Kidney (tissue), 22 donors: ENCODE data around the gene NPY5R. TPM values are rescaled to one million over a fixed set of nuclear protein-coding genes. Genes with fewer than 3 reads are reported as not detected.

Experiments
- DNase-seq, 5 donors: peaks; one replicate each; pipeline ENCODE4 v3.0.0-alpha.2; 2013 to 2020
- FAIRE-seq: peaks from 2 replicates; lab custom pipeline; 2012; peaks lifted over from hg19 to GRCh38; lab: Jason Lieb, UNC
- H3K27ac ChIP-seq, 2 donors: one replicate each; pipeline ENCODE4 v1.7.0; 2013; ENCODE audit warnings: low read depth in 2 of 2, low read length in 2 of 2, inconsistent platforms in 1 of 2
- H3K27me3 ChIP-seq: one replicate; pipeline ENCODE4 v1.7.1; 2013; ENCODE audit warnings: low read length, inconsistent platforms; ENCODE audit not compliant: control insufficient read depth, insufficient read depth
- H3K36me3 ChIP-seq, 3 donors: one replicate each; pipeline versions ENCODE4 v1.7.0 to v1.7.1; 2013; ENCODE audit warnings: low read length in 3 of 3, control low read depth in 1 of 3, inconsistent platforms in 1 of 3; ENCODE audit not compliant: insufficient read depth in 3 of 3, control insufficient read depth in 2 of 3
- H3K4me1 ChIP-seq, 3 donors: one replicate each; pipeline versions ENCODE4 v1.7.0 to v1.7.1; 2013; ENCODE audit warnings: low read length in 3 of 3, inconsistent platforms in 1 of 3, low read depth in 1 of 3; ENCODE audit not compliant: control insufficient read depth in 2 of 3, insufficient read depth in 2 of 3
- H3K4me3 ChIP-seq, 3 donors: one replicate each; pipeline versions ENCODE4 v1.7.0 to v1.8.1; 2013; ENCODE audit warnings: low read length in 3 of 3, control low read depth in 1 of 3, inconsistent platforms in 1 of 3
- H3K9ac ChIP-seq, 3 donors: one replicate each; pipeline versions ENCODE4 v1.7.0 to v1.7.1; 2013; ENCODE audit warnings: low read length in 3 of 3, control low read depth in 1 of 3, inconsistent platforms in 1 of 3
- H3K9me3 ChIP-seq, 3 donors: one replicate each; pipeline versions ENCODE4 v1.7.0 to v1.7.1; 2013; ENCODE audit warnings: low read length in 3 of 3, control low read depth in 1 of 3, inconsistent platforms in 1 of 3; ENCODE audit not compliant: control insufficient read depth in 2 of 3, insufficient read depth in 1 of 3
- CTCF ChIP-seq: IDR thresholded peaks from 3 replicates; pipeline ENCODE4 v1.5.1; 2012; ENCODE audit warnings: mild to moderate bottlenecking, moderate library complexity, borderline replicate concordance; ENCODE audit not compliant: insufficient read depth; ENCODE audit errors: extremely low read depth
- intact Hi-C: fragments of 100-400 bp; cut with DNase I; formaldehyde crosslinking; loops from one replicate; pipeline ENCODE4 v1.11.1; 2022
- long read RNA-seq, 10 donors: library from polyadenylated mRNA in 1 of 10; unstranded in 1 of 10; transcript quantifications; one replicate each; pipeline ENCODE4 v2.0.0 and lab custom pipeline, GENCODE V29; 2021 to 2026
- polyA plus RNA-seq: library from polyadenylated mRNA; stranded (reverse); fragments of 350-450 nt; fragmentation: Illumina TruSeq; extraction: RNeasy Lipid Tissue Mini Kit (QIAGEN cat#74804); gene quantifications from one replicate; pipeline ENCODE4 v1.2.3, GENCODE V29; 2014; ENCODE audit warnings: low read depth, low replicate concordance; ENCODE audit not compliant: insufficient read depth
- total RNA-seq: library from RNA; stranded (reverse); fragmentation: NEBNext Ultra II Directional; extraction: Animal tissue kit (Norgen Biotek cat#: 25700); gene quantifications from one replicate; pipeline ENCODE4 v1.2.1, GENCODE V29; 2021
- donor health status: control.
- donor health status: control.
- donor health status: control.
- donor health status: control.
- donor health status: control.
- donor health status: DM: yes; HTN: yes; CAD: no.
- donor health status: Normal renal cell carcinoma (clear cell type).

Gene NPY5R
- total RNA-seq (3.0 TPM), polyA plus RNA-seq (1.2 TPM)
- long read RNA-seq, donor 1, partial matches to known transcripts = 0 of 3 reads
- long read RNA-seq, donor 1, other reads (novel, unspliced or antisense) = 0 of 3 reads
- long read RNA-seq, donor 2, partial matches to known transcripts = 0 of 5 reads
- long read RNA-seq, donor 2, other reads (novel, unspliced or antisense) = 0 of 5 reads
- long read RNA-seq, donor 3, partial matches to known transcripts = 0 of 6 reads
- long read RNA-seq, donor 3, other reads (novel, unspliced or antisense) = 0 of 6 reads
- long read RNA-seq, donor 4, partial matches to known transcripts = 0 of 2 reads
- long read RNA-seq, donor 4, other reads (novel, unspliced or antisense) = 0 of 2 reads
- long read RNA-seq, donor 5 = 0 reads
- long read RNA-seq, donor 6, partial matches to known transcripts = 0 of 3 reads
- long read RNA-seq, donor 6, other reads (novel, unspliced or antisense) = 0 of 3 reads
- long read RNA-seq, donor 7, transcript NPY5R-201 (4 exons, 1,843 nt) = major isoform, 5 of 5 reads
- long read RNA-seq, donor 7, partial matches to known transcripts = 0 of 5 reads
- long read RNA-seq, donor 7, other reads (novel, unspliced or antisense) = 0 of 5 reads
- long read RNA-seq, donor 8, partial matches to known transcripts = 0 of 4 reads
- long read RNA-seq, donor 8, other reads (novel, unspliced or antisense) = 0 of 4 reads
- long read RNA-seq, donor 9, partial matches to known transcripts = 0 of 4 reads
- long read RNA-seq, donor 9, other reads (novel, unspliced or antisense) = 0 of 4 reads
- long read RNA-seq, donor 10, partial matches to known transcripts = 0 of 4 reads
- long read RNA-seq, donor 10, other reads (novel, unspliced or antisense) = 0 of 4 reads

DNA sequence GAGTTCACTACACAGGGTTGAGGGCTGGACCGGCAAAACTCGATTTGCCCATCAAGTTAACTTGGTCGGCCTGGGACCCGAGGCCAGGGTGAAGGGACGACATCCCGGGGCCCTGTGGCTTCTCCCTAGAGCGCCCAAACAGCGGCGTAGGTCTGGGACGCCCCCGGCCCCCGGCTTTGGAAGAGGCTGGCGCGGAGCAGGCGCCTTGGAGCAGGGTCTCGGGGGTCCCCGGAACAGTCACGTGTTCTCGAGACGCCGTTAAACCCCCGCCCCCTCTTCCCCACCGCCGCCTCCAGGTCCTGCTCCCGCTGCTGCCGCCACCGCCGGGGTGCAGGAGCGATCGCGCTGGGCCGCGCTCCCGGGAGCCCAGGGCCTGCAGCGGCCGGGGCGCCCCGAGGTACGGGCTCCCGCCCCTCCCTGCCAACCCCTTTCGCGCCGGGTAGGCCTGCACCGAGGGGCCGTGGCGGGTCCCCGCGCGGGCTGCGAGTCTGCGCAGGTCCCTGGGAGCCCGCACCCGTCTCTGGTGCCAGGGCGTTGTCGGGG is at the start of gene NPY5R:
Gene NPY5R, plus strand, starts transcription at position 289 of the 543 bp plus-strand sequence. CDS start 6,382 bp downstream, outside the sequence.
- FAIRE-seq (no peak), DNase-seq (peak; percentile 16 to 82 (median 30))
- Histone ChIP-seq H3K27ac (peak within 1 kb of the TSS; percentile 58 to 76), H3K36me3 (no peaks in the 10 kb centered on the region), H3K9me3 (no peaks in the 10 kb centered on the region), H3K9ac (peak within 1 kb of the TSS in 1 of 3 donors; percentile 55), H3K4me3 (peak within 1 kb of the TSS; percentile 37 to 76 (median 70)), H3K4me1 (no peaks in the 10 kb centered on the region), H3K27me3 (peaks cover 31% of the 10 kb centered on the region)
- no peak for TF ChIP-seq CTCF
- intact Hi-C loops = no loop called here

DNA sequence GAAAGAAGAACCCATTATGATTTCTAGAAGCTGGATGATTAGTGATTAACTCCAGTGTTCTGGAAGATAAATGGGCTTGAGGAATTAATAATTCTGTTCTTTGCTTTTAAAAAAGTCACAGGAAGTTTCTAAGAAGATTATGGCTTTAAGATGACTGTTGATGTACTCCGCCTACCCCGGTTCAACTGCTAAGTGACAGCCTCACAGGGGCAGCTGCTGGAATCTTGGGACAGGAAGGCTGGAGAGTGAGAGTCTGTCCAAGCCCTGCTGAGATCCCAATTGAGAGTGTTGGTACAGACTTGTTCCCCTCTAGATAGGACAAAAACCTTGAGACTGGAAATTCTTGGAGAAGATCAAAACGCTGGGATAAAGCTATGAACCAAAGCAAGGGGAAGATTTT is 48.6 kb upstream of the NPY5R start:
- Histone ChIP-seq H3K36me3 (no peaks in the 10 kb centered on the region), H3K4me1 (no peaks in the 10 kb centered on the region), H3K27ac (no peak overlapping the region), H3K27me3 (no peaks in the 10 kb centered on the region), H3K9me3 (peaks cover 0 to 2% (median 0%) of the 10 kb centered on the region in 3 donors), H3K9ac (no peak overlapping the region), H3K4me3 (no peak overlapping the region)
- no peak for TF ChIP-seq CTCF
- no peak for DNase-seq
- intact Hi-C loops = no loop called here
- no peak for FAIRE-seq

GRCh38 chr4:163300445-163300844 is 43.2 kb upstream of the NPY5R start:
- no peaks in the 10 kb centered on the region for H3K27me3 ChIP-seq
- no peak for TF ChIP-seq CTCF
- H3K27ac ChIP-seq = no peak overlapping the region
- peaks cover 0 to 2% (median 0%) of the 10 kb centered on the region in 3 donors for H3K9me3 ChIP-seq
- DNase-seq (no peak), FAIRE-seq (no peak)
- no peaks in the 10 kb centered on the region for H3K4me1 ChIP-seq
- H3K4me3 ChIP-seq = no peak overlapping the region
- intact Hi-C loops = no loop called here
- no peak overlapping the region for H3K9ac ChIP-seq
- no peaks in the 10 kb centered on the region for H3K36me3 ChIP-seq
